Gastroesophageal sphincter (tissue), 4 donors: ENCODE results near the gene NRP1. TPM values are rescaled to one million over a fixed set of nuclear protein-coding genes. Genes with fewer than 3 reads are reported as not detected.

Experiments
- ATAC-seq: fragments of 150-250 bp; one replicate; pipeline ENCODE4 v1.9.1; 2016; ENCODE audit warnings: mild to moderate bottlenecking, moderate library complexity
- H3K27ac ChIP-seq, 4 donors: fragments of 200-600 bp; sonication (generic) in 3 of 4; 1 replicate in 3 of 4; 2 replicates in 1 of 4; pipeline ENCODE4 v1.5.1; 2016 to 2019
- H3K27me3 ChIP-seq: fragments of 200-600 bp; sonication (generic); one replicate; pipeline ENCODE4 v1.5.1; 2019
- H3K36me3 ChIP-seq, 2 donors: fragments of 200-600 bp; sonication (generic); one replicate each; pipeline ENCODE4 v1.5.1; 2019; ENCODE audit warnings: control low read depth in 1 of 2
- H3K4me1 ChIP-seq, 3 donors: fragments of 200-600 bp; sonication (generic); 1 replicate in 2 of 3; 2 replicates in 1 of 3; pipeline ENCODE4 v1.5.1; 2016 to 2019; ENCODE audit warnings: control low read depth in 2 of 3
- H3K4me3 ChIP-seq, 2 donors: fragments of 200-600 bp; sonication (generic); one replicate each; pipeline ENCODE4 v1.5.1; 2019; ENCODE audit warnings: mild to moderate bottlenecking in 1 of 2, moderate library complexity in 1 of 2
- H3K9me3 ChIP-seq, 3 donors: fragments of 200-600 bp; sonication (generic); one replicate each; pipeline ENCODE4 v1.5.1; 2017 to 2019; ENCODE audit warnings: control low read depth in 2 of 3
- CTCF ChIP-seq, 4 experiments: fragments of 200-600 bp in 2 of 4; fragments of 450-650 bp in 2 of 4; sonication (generic) in 1 of 4; IDR thresholded peaks; one replicate each; pipeline ENCODE4 v1.5.1; 2017 to 2019; ENCODE audit warnings: antibody characterized with exemption in 4 of 4, mild to moderate bottlenecking in 2 of 4, moderate library complexity in 2 of 4
- EP300 ChIP-seq: sonication (generic); formaldehyde crosslinking; IDR thresholded peaks from one replicate; pipeline ENCODE4 v1.6.1; 2017; ENCODE audit warnings: antibody characterized with exemption, mild to moderate bottlenecking
- POLR2A ChIP-seq, 2 donors: fragments of 450-650 bp; IDR thresholded peaks; one replicate each; pipeline ENCODE4 v1.6.1; 2017; ENCODE audit warnings: antibody characterized with exemption in 2 of 2, mild to moderate bottlenecking in 2 of 2, moderate library complexity in 1 of 2
- POLR2AphosphoS5 ChIP-seq: sonication (generic); formaldehyde crosslinking; IDR thresholded peaks from one replicate; pipeline ENCODE4 v1.6.1; 2017; ENCODE audit warnings: antibody characterized with exemption
- WGBS, 2 donors: methylation state at CpG; one replicate each; pipeline ENCODE4 v1.1.5; 2018; ENCODE audit warnings: low coverage in 1 of 2; 5-methylcytosine and 5-hydroxymethylcytosine counted together
- total RNA-seq, 4 donors: library from RNA; depleted of rRNA; stranded (reverse); fragments of >200 nt; gene quantifications; one replicate each; pipeline ENCODE4 v1.1.0, GENCODE V29; 2016

Gene NRP1
- total RNA-seq, 4 donors from 2014 or later = 43.4 to 95.4 (median 52.7) TPM

DNA sequence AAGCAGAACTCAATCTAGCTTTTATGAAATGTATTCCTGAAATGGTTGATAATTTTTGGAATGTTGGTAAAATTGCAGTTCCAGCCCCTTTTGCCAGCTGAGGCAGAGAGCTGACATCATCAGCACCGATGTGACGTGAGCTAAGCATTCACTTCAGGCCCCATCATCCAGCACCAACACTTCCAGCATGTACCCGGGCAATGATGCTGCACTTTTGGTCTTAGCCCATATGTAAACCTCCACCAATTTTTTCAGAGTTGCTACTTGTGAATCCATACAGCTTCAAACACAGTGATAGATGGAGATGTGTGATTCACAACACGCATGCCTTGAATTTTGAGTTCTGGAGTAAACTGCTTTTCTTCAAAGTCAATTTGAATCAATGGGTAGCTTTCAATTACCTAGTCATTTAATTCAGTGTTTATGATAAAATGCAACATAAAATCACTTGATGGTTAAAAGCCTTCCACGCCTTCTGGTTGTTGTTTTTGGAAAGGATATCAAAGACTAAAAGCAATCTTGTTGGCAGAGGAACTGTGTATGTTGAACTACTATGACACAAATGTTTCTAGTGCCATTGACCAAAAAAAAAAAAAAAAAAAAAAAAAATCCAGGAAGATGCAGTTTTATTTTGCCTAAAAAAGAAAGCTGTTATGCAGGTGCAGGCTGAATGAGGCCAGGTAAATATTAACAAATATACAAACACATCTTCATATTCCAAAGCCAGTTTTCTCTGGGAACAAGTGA is 73.9 kb downstream of the NRP1 start:
- ATAC-seq = no peak
- H3K9me3 ChIP-seq = no peaks in the 10 kb centered on the region
- 85 to 92% methylated on average over 5 of the region's 5 CpGs for WGBS, 2 donors
- peaks cover 0 to 51% of the 10 kb centered on the region in 2 donors for H3K36me3 ChIP-seq
- H3K4me3 ChIP-seq = no peak overlapping the region
- no peak for TF ChIP-seq POLR2AphosphoS5
- TF ChIP-seq POLR2A (IDR thresholded peaks at IDR 0.05) = no peak
- no peak for TF ChIP-seq EP300
- TF ChIP-seq CTCF (IDR thresholded peaks at IDR 0.05) = no peak
- no peaks in the 10 kb centered on the region for H3K27me3 ChIP-seq
- no peak overlapping the region for H3K27ac ChIP-seq
- peaks cover 0 to 8% (median 2%) of the 10 kb centered on the region in 3 donors for H3K4me1 ChIP-seq

GRCh38 chr10:33258967-33259366 is 75.5 kb downstream of the NRP1 start:
- Histone ChIP-seq H3K4me1 (peaks cover 0 to 2% (median 0%) of the 10 kb centered on the region in 3 donors), H3K36me3 (peaks cover 0 to 65% of the 10 kb centered on the region in 2 donors), H3K9me3 (no peaks in the 10 kb centered on the region), H3K27ac (no peak overlapping the region), H3K27me3 (no peaks in the 10 kb centered on the region), H3K4me3 (no peak overlapping the region)
- no peak for TF ChIP-seq POLR2A (IDR thresholded peaks at IDR 0.05)
- no peak for TF ChIP-seq EP300
- TF ChIP-seq CTCF (IDR thresholded peaks at IDR 0.05) = no peak
- TF ChIP-seq POLR2AphosphoS5 = no peak
- no peak for ATAC-seq
- whole genome bisulfite sequencing, 2 donors = 80 to 88% methylated on average over 5 to 6 of the region's 9 CpGs

- Histone ChIP-seq H3K27ac (no peak overlapping the region), H3K36me3 (peaks cover 0 to 67% of the 10 kb centered on the region in 2 donors), H3K9me3 (no peaks in the 10 kb centered on the region), H3K27me3 (no peaks in the 10 kb centered on the region), H3K4me1 (no peaks in the 10 kb centered on the region), H3K4me3 (no peak overlapping the region)
- no peak for TF ChIP-seq POLR2A (IDR thresholded peaks at IDR 0.05)
- TF ChIP-seq CTCF (IDR thresholded peaks at IDR 0.05) = no peak
- no peak for TF ChIP-seq EP300
- TF ChIP-seq POLR2AphosphoS5 = no peak
- 79 to 94% methylated on average over 5 to 6 of the region's 9 CpGs for WGBS, 2 donors
- ATAC-seq = no peak
These were observed 76.9 kb downstream of the NRP1 start for GRCh38 chr10:33257439-33258080.

GRCh38 chr10:33256458-33256857 is 78.0 kb downstream of the NRP1 start:
- no peak for TF ChIP-seq CTCF (IDR thresholded peaks at IDR 0.05)
- no peak for TF ChIP-seq POLR2AphosphoS5
- TF ChIP-seq EP300 = no peak
- no peak for TF ChIP-seq POLR2A (IDR thresholded peaks at IDR 0.05)
- Histone ChIP-seq H3K4me3 (no peak overlapping the region), H3K9me3 (no peaks in the 10 kb centered on the region), H3K4me1 (no peaks in the 10 kb centered on the region), H3K27ac (no peak overlapping the region), H3K27me3 (no peaks in the 10 kb centered on the region), H3K36me3 (peaks cover 0 to 67% of the 10 kb centered on the region in 2 donors)
- 93 to 95% methylated on average over 3 of the region's 4 CpGs for WGBS, 2 donors
- no peak for ATAC-seq
